Prostate gland (tissue), 2 donors: ENCODE results near the gene ASB15.

Experiments
- CTCF ChIP-seq, 4 experiments: fragments of 200-600 bp in 2 of 4; fragments of 450-650 bp in 2 of 4; sonication (generic) in 2 of 4; IDR thresholded peaks; 1 replicate in 3 of 4; 2 replicates in 1 of 4; pipeline ENCODE4 v1.5.1; 2016 to 2019; ENCODE audit warnings: antibody characterized with exemption in 4 of 4, mild to moderate bottlenecking in 2 of 4, moderate library complexity in 2 of 4
- POLR2A ChIP-seq: fragments of 450-650 bp; IDR thresholded peaks from one replicate; pipeline ENCODE4 v1.6.1; 2016; ENCODE audit warnings: antibody characterized with exemption, mild to moderate bottlenecking
- POLR2AphosphoS5 ChIP-seq: sonication (generic); formaldehyde crosslinking; IDR thresholded peaks from one replicate; pipeline ENCODE4 v1.6.1; 2017; ENCODE audit warnings: antibody characterized with exemption

- TF ChIP-seq CTCF (IDR thresholded peaks at IDR 0.05) (no peak), POLR2A (no peak), POLR2AphosphoS5 (no peak)
Measured at GRCh38 chr7:123599766-123600165, 1.9 kb upstream of the ASB15 start.
